Measurements from ENCODE around the gene IL1RAPL2.
"Not testable (repeated sequence)": the region's sequence is repeated elsewhere in the genome, so short reads cannot be mapped to it uniquely, and the experiment has no call there.

Gene IL1RAPL2

DNA sequence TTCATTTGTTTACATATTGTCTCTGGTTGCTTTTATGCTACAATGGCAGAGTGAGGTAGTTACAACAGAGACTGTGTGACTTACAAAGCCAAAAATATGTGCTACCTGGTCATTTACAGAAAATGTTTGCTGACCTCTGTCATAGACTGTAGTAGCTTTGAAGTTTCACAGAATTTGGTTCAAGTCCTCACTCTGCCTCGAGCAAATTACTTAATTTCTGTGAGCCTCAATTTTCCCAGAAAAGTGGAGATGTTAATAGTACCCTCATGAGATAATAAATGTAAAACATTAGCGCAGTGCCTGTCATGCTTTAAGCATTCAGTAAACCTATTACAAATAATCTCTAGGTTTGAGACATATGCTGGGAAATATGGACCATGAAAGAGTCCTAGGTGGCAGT is 1237.9 kb downstream of the IL1RAPL2 start:
- DNase-seq (ENCODE audit: low spot score) = no peak

DNA sequence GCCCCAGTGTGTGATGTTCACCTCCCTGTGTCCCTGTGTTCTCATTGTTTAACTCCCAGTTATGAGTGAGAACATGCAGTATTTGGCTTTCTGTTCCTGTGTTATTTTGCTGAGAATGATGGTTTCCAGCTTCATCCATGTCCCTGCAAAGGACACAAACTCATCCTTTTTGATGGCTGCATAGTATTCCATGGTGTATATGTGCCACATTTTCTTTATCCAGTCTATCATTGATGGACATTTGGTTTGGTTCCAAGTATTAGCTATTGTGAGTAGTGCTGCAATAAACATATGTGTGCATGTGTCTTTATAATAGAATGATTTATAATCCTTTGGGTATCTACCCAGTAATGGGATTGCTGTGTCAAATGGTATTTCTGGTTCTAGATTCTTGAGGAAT is 1239.7 kb downstream of the IL1RAPL2 start:
- not testable (repeated sequence) for DNase-seq (ENCODE audit: low spot score)

DNA sequence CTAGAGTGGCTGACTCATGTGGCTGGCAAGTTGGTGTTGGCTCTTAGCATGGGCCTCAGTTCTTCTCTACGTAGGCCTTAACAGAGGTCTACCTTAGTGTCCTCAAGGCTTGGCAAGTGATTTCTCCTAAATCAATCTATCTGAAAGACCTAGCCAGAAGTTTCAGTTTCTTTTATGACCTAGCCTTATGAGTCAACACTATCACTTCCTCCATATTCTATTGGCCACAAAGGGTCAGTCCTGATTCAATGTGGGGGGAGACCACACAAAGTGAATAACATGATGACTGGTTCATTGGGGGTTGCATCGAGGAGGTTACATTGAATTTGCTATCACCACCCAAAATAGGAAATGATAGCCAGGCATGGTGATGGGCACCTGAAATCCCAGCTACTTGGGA is 1250.5 kb downstream of the IL1RAPL2 start:
- DNase-seq (ENCODE audit: low spot score) = no peak

Measured in globus pallidus (tissue), 1 donor.